Cerebellar cortex (tissue), 1 donor: ENCODE data around the gene ZNF770.

ENCODE experiments used
- DNase-seq: peaks from one replicate; pipeline ENCODE4 v3.0.0-alpha.2; 2015; ENCODE audit warnings: low spot score

The ZNF770 gene

GRCh38 chr15:34988027-34988902 lies at the start of gene ZNF770:
Gene ZNF770, minus strand, starts transcription at chr15:34988287. Its CDS starts 4,853 bp downstream, at chr15:34983434.
- peak; percentile 76 for DNase-seq

- DNase-seq, result no peak
These were observed 40.3 kb upstream of the ZNF770 start for GRCh38 chr15:35028235-35028984.

GRCh38 chr15:35023804-35024203 lies 35.7 kb upstream of the ZNF770 start:
- no peak for DNase-seq

GRCh38 chr15:35020974-35021373 lies 32.9 kb upstream of the ZNF770 start:
- no peak for DNase-seq

GRCh38 chr15:35019404-35020327 lies 31.6 kb upstream of the ZNF770 start:
- DNase-seq, result peak; percentile 53

GRCh38 chr15:35014241-35014640 lies 26.2 kb upstream of the ZNF770 start:
- DNase-seq, result peak; percentile 45

GRCh38 chr15:35013370-35013769 lies 25.3 kb upstream of the ZNF770 start:
- DNase-seq, result no peak

GRCh38 chr15:35007397-35007796 lies 19.3 kb upstream of the ZNF770 start:
- DNase-seq, result no peak

GRCh38 chr15:35005933-35006332 lies 17.8 kb upstream of the ZNF770 start:
- DNase-seq, result no peak

GRCh38 chr15:35003928-35004327 lies 15.8 kb upstream of the ZNF770 start:
- no peak for DNase-seq

- no peak for DNase-seq
These were observed 12.4 kb upstream of the ZNF770 start for GRCh38 chr15:35000511-35000910.

- no peak for DNase-seq
These were observed 11.8 kb upstream of the ZNF770 start for GRCh38 chr15:34999906-35000305.

GRCh38 chr15:34994925-34995324 lies 6.8 kb upstream of the ZNF770 start:
- no peak for DNase-seq

- DNase-seq, result no peak
These were observed 5.8 kb upstream of the ZNF770 start for GRCh38 chr15:34993877-34994276.

- no peak for DNase-seq
These were observed 5.3 kb upstream of the ZNF770 start for GRCh38 chr15:34993412-34993811.

GRCh38 chr15:34987609-34988026 lies 469 bp downstream of the ZNF770 start:
- no peak for DNase-seq

GRCh38 chr15:34986771-34987480 lies 1.2 kb downstream of the ZNF770 start:
- peak; percentile 52 for DNase-seq

- no peak for DNase-seq
These were observed 1.8 kb downstream of the ZNF770 start for GRCh38 chr15:34986326-34986725.

GRCh38 chr15:34984889-34985630 lies 3.0 kb downstream of the ZNF770 start:
- DNase-seq, result no peak

GRCh38 chr15:34976743-34977142 lies 11.3 kb downstream of the ZNF770 start:
- no peak for DNase-seq

GRCh38 chr15:34976073-34976472 lies 12.0 kb downstream of the ZNF770 start:
- no peak for DNase-seq
